ENCODE results near the gene KDM5C.

The KDM5C gene

GRCh38 chrX:53254570-53255461, 29.8 kb upstream of the KDM5C start:
- no peaks in the 10 kb centered on the region for H3K36me3 ChIP-seq (ENCODE audit: control insufficient read depth, insufficient read depth, low read length)
- no peak overlapping the region for H3K4me3 ChIP-seq (replicated peaks; ENCODE audit: low read depth, low read length)
- no peak for DNase-seq (ENCODE audit: extremely low read depth, insufficient read length)
- no peaks in the 10 kb centered on the region; the same call in 1 of the 2 replicates for H3K27me3 ChIP-seq (replicated peaks; ENCODE audit: control insufficient read depth, insufficient read depth, low read length)
- no peak for TF ChIP-seq CTCF (IDR thresholded peaks at IDR 0.05; ENCODE audit: insufficient read depth, low read length, poor library complexity, severe bottlenecking)

GRCh38 chrX:53253293-53254020, 28.4 kb upstream of the KDM5C start:
- Histone ChIP-seq H3K27me3 (replicated peaks; ENCODE audit: control insufficient read depth, insufficient read depth, low read length) (no peaks in the 10 kb centered on the region; the same call in none of the 2 replicates), H3K4me3 (replicated peaks; ENCODE audit: low read depth, low read length) (no peak overlapping the region), H3K36me3 (ENCODE audit: control insufficient read depth, insufficient read depth, low read length) (no peaks in the 10 kb centered on the region)
- TF ChIP-seq CTCF (IDR thresholded peaks at IDR 0.05; ENCODE audit: insufficient read depth, low read length, poor library complexity, severe bottlenecking): no peak
- no peak for DNase-seq (ENCODE audit: extremely low read depth, insufficient read length)

GRCh38 chrX:53251307-53251706, 26.3 kb upstream of the KDM5C start:
- Histone ChIP-seq H3K36me3 (ENCODE audit: control insufficient read depth, insufficient read depth, low read length) (no peaks in the 10 kb centered on the region), H3K4me3 (replicated peaks; ENCODE audit: low read depth, low read length) (no peak overlapping the region), H3K27me3 (replicated peaks; ENCODE audit: control insufficient read depth, insufficient read depth, low read length) (no peaks in the 10 kb centered on the region; the same call in none of the 2 replicates)
- DNase-seq (ENCODE audit: extremely low read depth, insufficient read length): no peak
- no peak for TF ChIP-seq CTCF (IDR thresholded peaks at IDR 0.05; ENCODE audit: insufficient read depth, low read length, poor library complexity, severe bottlenecking)

- Histone ChIP-seq H3K27me3 (replicated peaks; ENCODE audit: control insufficient read depth, insufficient read depth, low read length) (no peaks in the 10 kb centered on the region; the same call in none of the 2 replicates), H3K36me3 (ENCODE audit: control insufficient read depth, insufficient read depth, low read length) (no peaks in the 10 kb centered on the region), H3K4me3 (replicated peaks; ENCODE audit: low read depth, low read length) (no peak overlapping the region)
- no peak for TF ChIP-seq CTCF (IDR thresholded peaks at IDR 0.05; ENCODE audit: insufficient read depth, low read length, poor library complexity, severe bottlenecking)
- DNase-seq (ENCODE audit: extremely low read depth, insufficient read length): no peak
Observed at GRCh38 chrX:53250556-53250955, 25.5 kb upstream of the KDM5C start.

GRCh38 chrX:53249408-53250042, 24.5 kb upstream of the KDM5C start:
- DNase-seq (ENCODE audit: extremely low read depth, insufficient read length): no peak
- Histone ChIP-seq H3K27me3 (replicated peaks; ENCODE audit: control insufficient read depth, insufficient read depth, low read length) (no peaks in the 10 kb centered on the region; the same call in none of the 2 replicates), H3K4me3 (replicated peaks; ENCODE audit: low read depth, low read length) (no peak overlapping the region), H3K36me3 (ENCODE audit: control insufficient read depth, insufficient read depth, low read length) (no peaks in the 10 kb centered on the region)
- TF ChIP-seq CTCF (IDR thresholded peaks at IDR 0.05; ENCODE audit: insufficient read depth, low read length, poor library complexity, severe bottlenecking): no peak

Measured in GM06990 (cell line).